Ishikawa (cell line): ENCODE results near the gene KCNMB2.

Experiments
- CEBPB ChIP-seq: IDR thresholded peaks from 2 replicates; pipeline ENCODE4 v1.6.1; 2012
- CREB1 ChIP-seq: IDR thresholded peaks from 2 replicates; pipeline ENCODE4 v1.6.1; 2012; ENCODE audit warnings: low read depth
- EGR1 ChIP-seq: IDR thresholded peaks from 2 replicates; pipeline ENCODE4 v1.6.1; 2012
- EP300 ChIP-seq: IDR thresholded peaks from 2 replicates; pipeline ENCODE4 v1.6.1; 2012; ENCODE audit warnings: borderline replicate concordance
- FOXM1 ChIP-seq: IDR thresholded peaks from 2 replicates; pipeline ENCODE4 v1.6.1; 2012; ENCODE audit warnings: low read depth, borderline replicate concordance
- MAX ChIP-seq: IDR thresholded peaks from 2 replicates; pipeline ENCODE4 v1.6.1; 2012
- NFIC ChIP-seq: IDR thresholded peaks from 2 replicates; pipeline ENCODE4 v1.6.1; 2012
- RAD21 ChIP-seq: IDR thresholded peaks from 2 replicates; pipeline ENCODE4 v1.6.1; 2012; ENCODE audit warnings: low read depth
- TAF1 ChIP-seq: IDR thresholded peaks from 2 replicates; pipeline ENCODE4 v1.6.1; 2012; ENCODE audit warnings: low read depth, mild to moderate bottlenecking
- TCF12 ChIP-seq: IDR thresholded peaks from 2 replicates; pipeline ENCODE4 v1.6.1; 2012; ENCODE audit warnings: low read depth
- TEAD4 ChIP-seq: IDR thresholded peaks from 2 replicates; pipeline ENCODE4 v1.6.1; 2012
- YY1 ChIP-seq: IDR thresholded peaks from 2 replicates; pipeline ENCODE4 v1.6.1; 2012; ENCODE audit warnings: low read depth
- ZBTB7A ChIP-seq: IDR thresholded peaks from 2 replicates; pipeline ENCODE4 v1.6.1; 2012; ENCODE audit warnings: low read depth
- TF ChIP-seq, protein P1 (sequence below): IDR thresholded peaks from 2 replicates; pipeline ENCODE4 v1.6.1; 2012; ENCODE audit warnings: low read depth, mild to moderate bottlenecking
- TF ChIP-seq, protein P2 (sequence below): IDR thresholded peaks from 2 replicates; pipeline ENCODE4 v1.6.1; 2012

The KCNMB2 gene

GRCh38 chr3:178492491-178492890 lies 43.7 kb upstream of the KCNMB2 start:
- TF ChIP-seq RAD21 (no peak), NFIC (no peak), TCF12 (no peak), CREB1 (no peak), EGR1 (no peak), FOXM1 (no peak), EP300 (no peak), ZBTB7A (no peak), TEAD4 (no peak), MAX (no peak), YY1 (no peak), CEBPB (no peak), TAF1 (no peak)
- TF ChIP-seq, protein P1, sequence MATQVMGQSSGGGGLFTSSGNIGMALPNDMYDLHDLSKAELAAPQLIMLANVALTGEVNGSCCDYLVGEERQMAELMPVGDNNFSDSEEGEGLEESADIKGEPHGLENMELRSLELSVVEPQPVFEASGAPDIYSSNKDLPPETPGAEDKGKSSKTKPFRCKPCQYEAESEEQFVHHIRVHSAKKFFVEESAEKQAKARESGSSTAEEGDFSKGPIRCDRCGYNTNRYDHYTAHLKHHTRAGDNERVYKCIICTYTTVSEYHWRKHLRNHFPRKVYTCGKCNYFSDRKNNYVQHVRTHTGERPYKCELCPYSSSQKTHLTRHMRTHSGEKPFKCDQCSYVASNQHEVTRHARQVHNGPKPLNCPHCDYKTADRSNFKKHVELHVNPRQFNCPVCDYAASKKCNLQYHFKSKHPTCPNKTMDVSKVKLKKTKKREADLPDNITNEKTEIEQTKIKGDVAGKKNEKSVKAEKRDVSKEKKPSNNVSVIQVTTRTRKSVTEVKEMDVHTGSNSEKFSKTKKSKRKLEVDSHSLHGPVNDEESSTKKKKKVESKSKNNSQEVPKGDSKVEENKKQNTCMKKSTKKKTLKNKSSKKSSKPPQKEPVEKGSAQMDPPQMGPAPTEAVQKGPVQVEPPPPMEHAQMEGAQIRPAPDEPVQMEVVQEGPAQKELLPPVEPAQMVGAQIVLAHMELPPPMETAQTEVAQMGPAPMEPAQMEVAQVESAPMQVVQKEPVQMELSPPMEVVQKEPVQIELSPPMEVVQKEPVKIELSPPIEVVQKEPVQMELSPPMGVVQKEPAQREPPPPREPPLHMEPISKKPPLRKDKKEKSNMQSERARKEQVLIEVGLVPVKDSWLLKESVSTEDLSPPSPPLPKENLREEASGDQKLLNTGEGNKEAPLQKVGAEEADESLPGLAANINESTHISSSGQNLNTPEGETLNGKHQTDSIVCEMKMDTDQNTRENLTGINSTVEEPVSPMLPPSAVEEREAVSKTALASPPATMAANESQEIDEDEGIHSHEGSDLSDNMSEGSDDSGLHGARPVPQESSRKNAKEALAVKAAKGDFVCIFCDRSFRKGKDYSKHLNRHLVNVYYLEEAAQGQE: no peak
- TF ChIP-seq, protein P2, sequence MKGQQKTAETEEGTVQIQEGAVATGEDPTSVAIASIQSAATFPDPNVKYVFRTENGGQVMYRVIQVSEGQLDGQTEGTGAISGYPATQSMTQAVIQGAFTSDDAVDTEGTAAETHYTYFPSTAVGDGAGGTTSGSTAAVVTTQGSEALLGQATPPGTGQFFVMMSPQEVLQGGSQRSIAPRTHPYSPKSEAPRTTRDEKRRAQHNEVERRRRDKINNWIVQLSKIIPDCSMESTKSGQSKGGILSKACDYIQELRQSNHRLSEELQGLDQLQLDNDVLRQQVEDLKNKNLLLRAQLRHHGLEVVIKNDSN: no peak

- no peak for TF ChIP-seq TCF12
- no peak for TF ChIP-seq ZBTB7A
- no peak for TF ChIP-seq CEBPB
Observed at GRCh38 chr3:178494386-178494785, 41.9 kb upstream of the KCNMB2 start.

DNA sequence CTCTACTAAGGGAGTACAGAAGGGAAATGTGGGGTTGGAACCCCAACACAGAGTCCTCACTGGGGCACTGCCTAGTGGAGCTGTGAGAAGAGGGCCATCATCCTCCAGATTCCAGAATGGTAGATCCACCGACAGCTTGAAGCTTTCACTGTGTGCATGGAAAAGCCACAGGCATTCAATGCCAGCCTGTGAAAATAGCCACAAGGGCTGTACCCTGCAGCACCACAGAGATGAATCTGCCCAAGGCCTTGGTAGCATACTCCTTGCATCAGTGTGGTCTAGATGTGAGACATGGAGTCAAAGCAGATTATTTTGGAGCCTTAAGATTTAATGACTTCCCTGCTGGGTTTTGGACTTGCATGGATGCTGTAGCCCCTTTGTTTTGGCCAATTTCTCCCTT lies 39.3 kb upstream of the KCNMB2 start:
- no peak for TF ChIP-seq CREB1
- no peak for TF ChIP-seq NFIC
- TF ChIP-seq YY1: no peak
- no peak for TF ChIP-seq EP300
- no peak for TF ChIP-seq TAF1
- TF ChIP-seq, protein P2: no peak
- TF ChIP-seq RAD21: no peak
- no peak for TF ChIP-seq MAX
- TF ChIP-seq TEAD4: no peak
- TF ChIP-seq, protein P1: no peak
- TF ChIP-seq ZBTB7A: no peak
- no peak for TF ChIP-seq EGR1
- no peak for TF ChIP-seq FOXM1
- TF ChIP-seq CEBPB: no peak
- no peak for TF ChIP-seq TCF12

DNA sequence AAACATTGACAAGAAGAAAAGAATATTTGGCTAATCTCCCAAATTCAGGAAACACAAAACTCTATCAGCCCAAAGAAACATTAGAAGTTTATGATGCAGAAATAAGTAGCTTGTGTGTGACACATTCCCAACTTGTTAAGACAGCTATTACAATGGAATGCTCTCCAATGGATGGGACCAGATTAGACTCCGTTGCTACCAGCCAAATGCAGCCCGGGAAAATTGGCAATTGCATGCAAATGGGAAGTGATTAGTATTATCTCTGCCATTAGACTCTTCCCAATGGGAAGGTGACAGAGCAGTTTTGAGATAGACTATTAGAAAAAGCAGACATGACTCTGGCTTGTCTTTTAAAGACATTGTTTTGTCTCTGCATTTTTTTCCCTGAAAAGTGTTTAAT lies 37.4 kb upstream of the KCNMB2 start:
- TF ChIP-seq FOXM1 (no peak), TAF1 (no peak), YY1 (no peak), EGR1 (no peak), MAX (no peak), NFIC (no peak), CEBPB (no peak), TEAD4 (no peak), RAD21 (no peak)
- TF ChIP-seq, protein P2: no peak
- TF ChIP-seq, protein P1: no peak
